GM19328 (cell line): Measurements from ENCODE around the gene SERP2.

Experiments
- ATAC-seq: cut with Tn5 transposase; IDR thresholded peaks from one replicate; pipeline ENCODE4 v1.9.1; 2021; ENCODE audit warnings: mild to moderate bottlenecking, moderate library complexity; ENCODE audit not compliant: unreplicated experiment

The SERP2 gene

DNA sequence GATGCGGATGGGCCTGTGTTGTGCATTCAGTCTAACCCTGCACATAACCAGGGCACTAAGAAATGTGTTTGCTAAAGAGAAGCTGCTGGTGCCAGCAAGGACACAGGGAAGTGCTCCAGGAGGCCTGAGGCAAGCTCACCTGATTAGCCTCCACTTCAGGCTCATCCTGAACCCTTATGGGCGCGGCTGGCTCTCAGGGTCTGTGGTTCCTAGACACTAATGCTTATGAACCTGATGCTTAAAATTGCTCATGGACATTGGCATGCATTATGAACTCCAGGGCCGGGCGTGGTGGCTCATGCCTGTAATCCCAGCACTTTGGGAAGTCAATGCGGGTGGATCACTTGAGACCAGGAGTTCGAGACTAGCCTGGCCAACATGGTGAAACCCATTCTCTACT is 34.3 kb downstream of the SERP2 start:
- no peak for ATAC-seq

GRCh38 chr13:44409595-44409994 is 36.0 kb downstream of the SERP2 start:
- no peak for ATAC-seq

DNA sequence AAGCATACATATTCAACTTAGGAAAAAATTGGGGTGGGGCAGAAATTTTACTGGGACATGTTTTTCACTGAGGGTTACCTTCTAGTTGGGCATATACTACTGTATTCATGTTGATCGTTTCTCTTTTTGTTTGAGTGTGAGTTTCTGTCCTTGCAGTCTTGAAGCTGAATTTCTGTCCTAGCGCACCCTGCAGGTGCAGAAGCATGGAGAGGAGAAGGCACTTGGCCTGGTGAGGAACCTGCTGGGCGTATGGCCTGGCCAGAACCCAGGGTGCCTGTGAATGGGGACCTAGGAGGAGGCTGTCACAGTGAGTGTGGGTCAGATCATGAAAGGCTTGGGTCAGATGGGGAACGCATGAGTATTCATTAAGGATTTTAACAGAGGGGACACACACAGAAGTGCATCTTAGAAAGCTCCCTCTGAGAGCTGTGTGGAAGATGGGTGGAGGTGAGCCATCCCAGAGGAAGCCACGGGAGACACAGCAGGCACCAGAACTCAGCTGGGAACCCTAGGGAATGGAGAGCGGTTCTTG is 36.8 kb downstream of the SERP2 start:
- no peak for ATAC-seq

GRCh38 chr13:44411841-44412240 is 38.2 kb downstream of the SERP2 start:
- no peak for ATAC-seq

GRCh38 chr13:44412346-44412935 is 38.8 kb downstream of the SERP2 start:
- ATAC-seq, result no peak

- no peak for ATAC-seq
Measured at GRCh38 chr13:44413095-44413494, 39.5 kb downstream of the SERP2 start.

DNA sequence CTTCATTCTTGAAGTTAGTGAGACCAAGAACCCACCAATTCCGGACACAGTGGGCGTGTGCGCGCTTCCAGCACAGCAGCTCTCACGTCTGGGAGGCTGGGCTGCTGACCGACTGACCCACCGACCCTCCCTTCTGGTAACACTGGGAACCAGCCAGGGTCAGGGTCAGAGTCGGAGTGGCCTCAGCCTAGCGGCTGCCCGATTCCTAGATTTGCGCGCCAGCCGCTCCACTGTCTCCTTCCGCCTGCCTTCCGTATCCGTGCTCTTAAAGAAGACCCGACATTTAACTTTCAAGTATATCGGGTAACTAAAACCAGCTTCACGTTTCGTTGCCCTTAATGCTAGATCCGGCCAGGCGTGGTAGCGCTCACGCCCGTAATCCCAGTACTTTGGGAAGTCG is 41.1 kb downstream of the SERP2 start:
- ATAC-seq, result no peak

DNA sequence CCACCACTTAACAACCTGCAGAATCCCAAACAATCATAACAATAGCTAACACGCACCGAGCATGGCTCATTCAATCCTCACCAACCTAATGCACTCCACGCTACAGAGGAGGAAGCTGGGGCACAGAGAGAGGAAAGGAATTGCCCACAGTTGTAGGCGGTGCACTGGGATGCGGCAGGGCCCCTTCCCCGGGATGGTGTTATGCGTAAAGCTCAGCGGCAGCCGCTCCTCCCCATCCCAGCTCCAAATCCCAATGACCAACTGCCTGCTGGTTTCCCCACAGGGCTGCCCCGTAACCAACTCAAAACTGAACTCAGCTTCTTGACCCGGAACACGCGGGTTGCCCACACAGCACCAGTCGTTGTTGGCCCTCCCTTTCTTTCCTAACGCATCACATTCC is 42.2 kb downstream of the SERP2 start:
- no peak for ATAC-seq

DNA sequence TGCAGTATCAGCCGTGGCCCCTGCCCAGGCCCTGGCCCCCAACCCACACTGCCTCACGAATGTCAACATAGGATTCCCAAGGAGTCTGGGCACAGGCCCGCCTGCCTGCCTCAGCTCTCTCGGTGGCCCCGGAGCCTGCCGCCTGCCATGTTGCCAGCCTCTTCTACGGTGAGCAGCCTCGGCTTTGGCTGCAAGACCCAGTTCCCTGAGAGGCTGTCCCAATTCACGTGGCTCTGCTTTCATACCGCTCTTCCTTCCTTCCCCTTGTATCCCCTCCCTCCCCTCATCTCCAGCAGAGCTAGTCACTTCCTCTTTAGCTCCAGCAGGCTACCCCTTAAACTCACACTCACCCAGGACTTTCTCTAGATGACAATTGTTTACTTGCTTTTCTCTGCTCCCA is 42.7 kb downstream of the SERP2 start:
- no peak for ATAC-seq

DNA sequence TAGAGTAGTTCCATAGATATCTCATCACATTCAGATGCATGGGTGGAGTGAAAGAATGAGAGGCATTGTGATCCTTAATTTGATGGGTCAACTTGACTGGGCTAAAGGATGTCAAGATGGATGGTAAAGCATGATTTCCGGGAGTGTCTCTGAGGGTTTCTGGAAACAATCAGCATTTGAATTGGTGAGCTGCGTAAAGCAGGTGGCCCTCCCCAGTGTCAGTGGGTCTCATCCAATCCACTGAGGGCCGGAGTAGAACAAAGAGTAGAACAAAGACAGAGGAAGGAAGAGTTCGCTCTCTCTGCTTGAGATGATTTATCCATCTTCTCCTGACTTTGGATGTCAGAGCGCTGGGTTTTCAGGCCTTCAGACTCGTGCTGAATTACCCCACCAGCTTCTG is 43.1 kb downstream of the SERP2 start:
- ATAC-seq, result no peak

- ATAC-seq, result no peak
Measured at GRCh38 chr13:44417446-44417845, 43.8 kb downstream of the SERP2 start.

- no peak for ATAC-seq
Measured at GRCh38 chr13:44417876-44418275, 44.3 kb downstream of the SERP2 start.

- ATAC-seq, result no peak
Measured at GRCh38 chr13:44420376-44421220, 47.0 kb downstream of the SERP2 start.

GRCh38 chr13:44421853-44422525 is 48.4 kb downstream of the SERP2 start:
- no peak for ATAC-seq

DNA sequence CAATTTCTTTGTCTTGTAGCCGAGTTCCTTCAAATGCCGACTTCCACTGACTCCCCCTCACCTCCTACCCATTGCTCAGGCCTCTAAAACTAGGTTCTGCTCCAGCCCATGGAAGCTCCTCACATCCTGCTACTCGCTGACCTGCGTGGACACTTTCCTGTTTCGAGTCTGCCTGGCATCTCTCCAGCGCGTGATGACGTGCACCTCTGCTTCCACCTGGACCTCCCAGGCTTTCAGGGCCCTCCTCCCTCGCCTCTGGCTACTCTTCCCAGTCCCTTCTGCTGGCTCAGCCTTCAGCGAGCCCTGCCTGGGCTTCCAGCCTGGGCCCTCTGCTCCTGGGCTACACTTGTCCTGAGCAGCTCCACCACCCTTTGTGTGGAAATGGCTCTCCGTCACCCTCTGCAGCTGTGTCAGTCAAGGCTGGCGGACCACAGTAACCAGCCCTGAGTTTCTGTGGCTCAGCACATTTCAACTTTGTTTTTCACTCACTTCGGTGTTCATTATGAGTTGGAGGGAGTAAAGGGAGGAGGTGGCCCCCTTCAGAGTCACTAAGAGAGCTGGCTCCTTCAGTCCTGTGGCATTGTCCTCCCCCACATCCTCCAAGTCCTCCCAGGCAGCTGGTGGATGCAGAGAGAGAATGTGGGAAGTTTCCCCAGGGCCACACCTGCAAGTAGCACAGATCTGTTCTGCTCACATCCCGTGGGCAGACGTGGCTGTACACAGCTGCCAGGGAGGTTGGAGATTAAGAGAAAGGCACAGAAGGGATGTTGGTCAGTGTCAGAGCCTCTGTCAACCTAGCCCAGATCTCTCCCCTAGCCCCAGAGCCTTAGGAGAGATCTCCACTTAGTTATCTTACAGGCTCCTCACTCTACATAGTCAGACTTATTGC is 49.4 kb downstream of the SERP2 start:
- ATAC-seq, result no peak

GRCh38 chr13:44423824-44424223 is 50.2 kb downstream of the SERP2 start:
- no peak for ATAC-seq

- ATAC-seq, result no peak
Measured at GRCh38 chr13:44425041-44425814, 51.6 kb downstream of the SERP2 start.

DNA sequence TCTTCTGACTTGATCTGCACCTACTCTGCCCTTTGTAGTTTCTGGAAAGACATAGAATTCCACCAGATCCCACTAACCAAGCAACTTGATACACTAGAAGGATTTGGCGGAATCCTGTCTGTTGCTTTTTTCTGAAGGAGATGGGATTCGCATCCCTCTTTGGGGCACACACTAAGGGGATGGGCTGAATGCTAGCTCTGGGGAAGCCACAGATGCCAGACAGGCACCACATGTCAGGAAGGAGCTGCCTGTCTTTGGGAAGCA is 52.1 kb downstream of the SERP2 start:
- ATAC-seq, result no peak

DNA sequence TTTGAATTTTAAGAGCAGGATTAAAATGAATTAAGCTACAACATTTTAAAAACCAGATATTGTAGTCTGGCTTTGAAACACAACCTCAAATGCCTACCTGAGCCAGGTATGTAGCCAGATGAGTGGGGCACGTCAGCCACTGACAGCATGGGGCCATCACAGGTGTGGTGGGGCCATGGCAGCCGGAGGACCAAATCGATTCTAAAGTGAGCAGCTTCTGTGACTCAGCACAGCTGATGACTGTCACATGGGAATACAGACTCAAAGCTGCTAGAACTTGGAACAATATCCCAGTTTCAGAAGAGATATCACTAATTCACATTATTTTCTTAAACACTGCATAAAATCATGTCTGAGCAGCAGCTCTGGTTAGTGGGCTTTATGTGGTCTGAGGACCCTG is 52.8 kb downstream of the SERP2 start:
- ATAC-seq, result no peak

DNA sequence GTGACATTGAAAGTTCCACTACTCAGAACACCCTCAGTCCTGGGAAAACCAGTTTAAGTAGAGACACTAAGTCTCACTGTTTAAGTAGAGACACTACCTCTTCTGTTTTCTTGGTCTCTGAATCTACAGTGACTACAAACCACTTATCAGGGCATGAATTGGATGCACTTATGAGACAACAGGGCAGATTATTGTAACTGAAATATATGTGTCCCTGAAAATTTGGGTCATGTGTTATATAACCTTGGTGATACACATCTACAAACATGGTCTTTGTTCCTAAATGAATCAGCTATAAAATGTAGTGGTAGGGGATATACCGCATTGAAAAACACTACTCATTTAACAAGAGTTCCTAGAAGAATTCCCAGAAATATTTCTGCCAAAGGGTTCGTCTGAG is 55.7 kb downstream of the SERP2 start:
- ATAC-seq, result no peak
